ENCODE data around the gene STAT3.
"Not testable (repeated sequence)": the region's sequence is repeated elsewhere in the genome, so short reads cannot be mapped to it uniquely, and the experiment has no call there.

STAT3 gene

DNA sequence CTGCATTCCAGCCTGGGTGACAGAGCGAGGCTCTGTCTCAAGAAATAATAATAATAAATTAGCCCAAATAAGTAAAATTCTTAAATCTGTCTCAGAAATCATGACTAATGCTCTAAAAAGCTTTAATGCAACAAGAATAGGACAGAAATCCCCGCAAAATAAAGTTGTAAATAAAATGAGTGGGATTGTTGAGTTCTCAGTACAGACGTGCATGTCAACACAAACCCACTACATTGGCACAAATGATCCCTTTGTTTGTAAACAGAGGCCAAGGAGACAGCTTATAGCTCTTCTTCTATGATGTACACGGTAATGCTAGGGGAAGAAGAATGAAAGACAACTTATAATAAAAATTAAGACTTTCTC, 118.1 kb downstream of the STAT3 start:
- no peak for DNase-seq (ENCODE audit: low read depth, low spot score)
- ChIA-PET POLR2A (interaction anchor here (0.6 kb wide), 1 partner anchor 38 kb away, joined by 5 read pairs; no protein-coding TSS in a partner anchor), CTCF (interaction anchor here (1.0 to 1.3 kb wide), 3 partner anchors 19 to 248 kb away, joined by 3 to 4 read pairs (median 3); no protein-coding TSS in a partner anchor)
- TF ChIP-seq CTCF (IDR thresholded peaks at IDR 0.05; ENCODE audit: insufficient read depth, low read length, missing control alignments): no peak
- no peak overlapping the region for H3K4me3 ChIP-seq (ENCODE audit: low read depth, low read length)

- POLR2A ChIA-PET: no interaction called here
- no peak for DNase-seq (ENCODE audit: low read depth, low spot score)
Measured at GRCh38 chr17:42268236-42268635, 120.0 kb downstream of the STAT3 start.

DNA sequence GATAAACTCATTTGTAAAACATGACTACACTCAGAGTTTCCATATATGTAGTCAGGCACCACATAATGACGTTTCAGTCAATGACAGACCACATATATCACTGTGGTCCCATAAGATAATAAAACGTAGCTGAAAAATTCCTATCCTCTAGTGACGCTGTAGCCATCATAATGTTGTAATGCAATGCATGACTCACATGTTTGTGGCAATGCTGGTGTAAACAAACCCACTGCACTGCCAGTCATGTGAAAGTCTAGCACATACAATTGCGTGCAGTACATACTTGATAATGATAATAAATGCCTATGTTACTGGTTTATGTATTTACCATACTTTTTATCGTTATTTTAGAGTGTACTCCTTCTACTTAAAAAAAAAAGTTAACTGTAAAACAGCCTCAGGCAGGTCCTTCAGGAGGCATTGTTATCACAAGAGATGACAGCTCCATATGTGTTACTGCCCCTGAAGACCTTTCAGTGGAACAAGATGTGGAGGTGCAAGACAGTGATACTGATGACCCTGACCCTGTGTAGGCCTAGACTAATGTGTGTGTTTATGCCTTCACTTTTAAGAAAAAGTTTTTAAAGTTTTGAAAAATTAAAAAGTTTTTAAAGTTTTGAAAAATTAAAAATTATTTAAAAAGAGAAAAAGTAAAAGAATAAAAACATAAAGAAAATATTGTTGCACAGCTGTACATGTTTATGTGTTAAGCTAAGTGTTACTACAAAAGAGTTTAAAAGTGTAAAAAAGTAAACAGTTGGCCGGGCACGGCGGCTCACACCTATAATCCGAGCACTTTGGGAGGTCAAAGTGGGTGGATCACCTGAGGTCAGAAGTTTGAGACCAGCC, 121.1 kb downstream of the STAT3 start:
- H3K4me3 ChIP-seq (ENCODE audit: low read depth, low read length): no peak overlapping the region
- CTCF ChIA-PET: interaction anchor here (1.2 to 2.0 kb wide), 3 partner anchors 16 to 45 kb away, joined by 3 to 4 read pairs (median 4); no protein-coding TSS in a partner anchor
- POLR2A ChIA-PET: no interaction called here
- DNase-seq (ENCODE audit: low read depth, low spot score): peak; percentile 46
- no peak for TF ChIP-seq CTCF (IDR thresholded peaks at IDR 0.05; ENCODE audit: insufficient read depth, low read length, missing control alignments)

More at GRCh38 chr17:42268236-42268635, 120.0 kb downstream of the STAT3 start:
- CTCF ChIA-PET: interaction anchor here (1.4 to 2.0 kb wide), 2 partner anchors 9 to 20 kb away, joined by 4 read pairs; no protein-coding TSS in a partner anchor
- TF ChIP-seq CTCF (IDR thresholded peaks at IDR 0.05; ENCODE audit: insufficient read depth, low read length, missing control alignments): no peak
- H3K4me3 ChIP-seq (ENCODE audit: low read depth, low read length): no peak overlapping the region

DNA sequence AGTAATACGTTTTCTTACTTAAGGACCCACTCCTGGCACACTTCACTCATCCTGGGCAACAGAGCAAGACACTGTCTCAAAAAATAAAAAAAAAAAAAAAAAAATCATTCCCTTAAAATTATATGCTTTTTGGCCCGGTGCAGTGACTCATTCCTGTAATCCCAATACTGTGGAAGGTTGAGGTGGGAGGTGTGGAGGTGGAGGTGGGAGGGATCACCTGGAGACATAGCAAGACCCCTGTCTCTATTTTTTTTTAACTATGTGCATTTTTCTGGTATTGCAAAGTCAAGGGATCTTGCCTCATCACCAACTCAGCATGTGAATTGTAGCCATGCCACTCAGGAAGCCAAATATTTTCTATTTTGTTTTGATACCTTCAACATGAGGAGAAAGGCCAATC, 121.8 kb downstream of the STAT3 start:
- ChIA-PET POLR2A (no interaction called here), CTCF (interaction anchor here (1.2 to 1.4 kb wide), 3 partner anchors 15 to 44 kb away, joined by 3 to 4 read pairs (median 3); no protein-coding TSS in a partner anchor)
- TF ChIP-seq CTCF (IDR thresholded peaks at IDR 0.05; ENCODE audit: insufficient read depth, low read length, missing control alignments): no peak
- no peak for DNase-seq (ENCODE audit: low read depth, low spot score)
- H3K4me3 ChIP-seq (ENCODE audit: low read depth, low read length): no peak overlapping the region

GRCh38 chr17:42264366-42264765, 123.9 kb downstream of the STAT3 start:
- CTCF ChIA-PET: interaction anchor here (0.6 kb wide), 1 partner anchor 312 kb away, joined by 3 read pairs; no protein-coding TSS in a partner anchor
- DNase-seq (ENCODE audit: low read depth, low spot score); H3K4me3 ChIP-seq (ENCODE audit: low read depth, low read length); POLR2A ChIA-PET: not testable (repeated sequence)
